Urinary bladder (tissue), 4 donors: Measurements from ENCODE around the gene TBC1D25. TPM values are rescaled to one million over a fixed set of nuclear protein-coding genes. Genes with fewer than 3 reads are reported as not detected.

Experiments
- DNase-seq: peaks from one replicate; pipeline ENCODE4 v3.0.0-alpha.2; 2015; ENCODE audit errors: extremely low spot score
- H3K27ac ChIP-seq: one replicate; pipeline ENCODE4 v1.5.1; 2013; ENCODE audit warnings: low read depth, mild to moderate bottlenecking, moderate library complexity
- H3K36me3 ChIP-seq: one replicate; pipeline ENCODE4 v1.6.1; 2013; ENCODE audit warnings: mild to moderate bottlenecking, moderate library complexity; ENCODE audit not compliant: insufficient read depth
- H3K4me1 ChIP-seq: one replicate; pipeline ENCODE4 v1.6.1; 2013; ENCODE audit warnings: mild to moderate bottlenecking, moderate library complexity; ENCODE audit not compliant: insufficient read depth
- H3K4me3 ChIP-seq: one replicate; pipeline ENCODE4 v1.5.1; 2013; ENCODE audit warnings: low read depth, low read length
- WGBS: extraction: QIAGEN DNeasy Blood & Tissue Kit; methylation state at CpG from one replicate; pipeline ENCODE4 v1.1.7; 2013; 5-methylcytosine and 5-hydroxymethylcytosine counted together
- polyA plus RNA-seq: library from polyadenylated mRNA; stranded (reverse); fragments of 200-250 nt; gene quantifications from one replicate; pipeline ENCODE4 v1.2.3, GENCODE V29; 2013
- total RNA-seq: library from RNA; depleted of rRNA; stranded (reverse); fragments of >200 nt; gene quantifications from one replicate; pipeline ENCODE4 v1.2.3, GENCODE V29; 2014
- donor health status: healthy with polysubstance abuse.
- donor health status: healthy.

Gene TBC1D25
- total and polyA plus RNA-seq, 2 donors: 3.7 to 14.7 TPM

DNA sequence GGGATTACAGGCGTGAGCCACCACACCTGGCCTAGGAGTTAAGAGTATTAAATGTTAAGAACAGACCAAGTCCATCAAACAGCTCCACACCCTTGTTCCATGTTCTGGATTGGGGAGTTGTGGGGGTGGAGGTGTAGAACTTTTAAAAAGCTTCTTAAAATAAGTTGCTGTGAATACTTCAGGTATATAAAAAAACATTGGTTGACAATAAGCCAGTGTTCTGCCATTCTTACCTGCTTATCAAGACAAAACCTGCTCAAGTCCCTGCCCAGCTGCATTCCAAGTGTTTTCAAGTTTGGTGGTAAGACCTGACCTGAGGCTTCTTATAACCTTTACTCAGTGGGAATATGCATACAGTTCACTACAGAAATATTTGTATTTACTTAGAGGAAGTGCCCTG lies 41.1 kb downstream of the TBC1D25 start:
- Histone ChIP-seq H3K36me3 (peaks cover 4% of the 10 kb centered on the region), H3K27ac (no peak overlapping the region), H3K4me1 (no peaks in the 10 kb centered on the region), H3K4me3 (no peak overlapping the region)
- no peak for DNase-seq
- 70% methylated on average over 1 of the region's 1 CpG for WGBS

DNA sequence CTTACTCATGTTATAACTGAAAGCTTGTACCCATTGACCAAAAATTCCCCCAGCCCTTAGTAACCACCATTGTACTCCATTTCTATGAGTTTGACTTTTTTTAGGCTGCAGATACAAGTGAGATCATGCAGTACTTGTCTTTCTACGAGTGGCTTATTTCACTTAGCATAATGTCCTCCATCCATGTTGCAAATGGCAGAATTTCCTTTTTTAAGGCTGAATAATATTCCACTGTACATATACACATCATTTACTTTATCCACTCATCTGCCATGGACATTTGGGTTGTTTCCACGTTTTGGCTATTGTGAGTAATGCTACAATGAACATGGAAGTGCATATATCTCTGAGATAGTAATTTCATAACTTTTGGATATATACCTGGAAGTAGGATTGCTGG lies 45.2 kb downstream of the TBC1D25 start:
- Histone ChIP-seq H3K4me3 (no peak overlapping the region), H3K27ac (no peak overlapping the region), H3K36me3 (no peaks in the 10 kb centered on the region), H3K4me1 (no peaks in the 10 kb centered on the region)
- WGBS: 50% methylated on average over 2 of the region's 2 CpGs
- DNase-seq: no peak

DNA sequence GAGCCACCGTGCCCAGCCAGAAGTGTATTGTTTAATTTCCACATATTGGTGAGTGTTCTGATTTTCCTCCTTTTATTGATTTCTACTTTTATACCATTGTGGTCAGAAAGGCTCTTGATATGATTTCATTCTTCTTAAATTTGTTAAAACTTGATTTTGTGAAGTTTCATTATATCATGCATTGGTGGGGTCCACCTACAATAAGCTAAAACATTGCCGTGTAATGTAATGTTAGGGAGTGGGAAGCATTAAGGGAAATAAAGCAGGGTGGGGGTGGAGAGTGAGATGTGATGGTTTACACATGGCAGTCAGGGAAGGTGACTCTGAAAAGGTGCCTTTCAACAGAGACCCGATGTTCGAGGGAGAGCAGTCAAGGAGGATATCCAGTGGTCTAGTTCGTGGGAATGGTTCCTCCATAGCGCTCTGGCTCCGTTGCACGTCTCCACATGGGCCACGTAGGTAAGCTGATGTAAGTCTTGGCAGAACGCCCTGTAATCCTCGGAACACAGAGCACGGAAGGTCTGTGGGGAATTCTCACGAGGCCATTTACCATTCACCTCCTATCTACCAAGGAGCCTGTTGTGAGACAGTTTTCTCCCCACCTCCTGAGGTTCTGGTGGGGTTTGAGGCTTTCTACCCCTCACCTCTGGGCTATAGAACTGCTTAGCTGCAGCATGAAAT lies 50.1 kb downstream of the TBC1D25 start:
- no peak for DNase-seq
- Histone ChIP-seq H3K4me1 (no peaks in the 10 kb centered on the region), H3K27ac (no peak overlapping the region), H3K4me3 (no peak overlapping the region), H3K36me3 (no peaks in the 10 kb centered on the region)
- 43% methylated on average over 13 of the region's 13 CpGs for whole genome bisulfite sequencing

DNA sequence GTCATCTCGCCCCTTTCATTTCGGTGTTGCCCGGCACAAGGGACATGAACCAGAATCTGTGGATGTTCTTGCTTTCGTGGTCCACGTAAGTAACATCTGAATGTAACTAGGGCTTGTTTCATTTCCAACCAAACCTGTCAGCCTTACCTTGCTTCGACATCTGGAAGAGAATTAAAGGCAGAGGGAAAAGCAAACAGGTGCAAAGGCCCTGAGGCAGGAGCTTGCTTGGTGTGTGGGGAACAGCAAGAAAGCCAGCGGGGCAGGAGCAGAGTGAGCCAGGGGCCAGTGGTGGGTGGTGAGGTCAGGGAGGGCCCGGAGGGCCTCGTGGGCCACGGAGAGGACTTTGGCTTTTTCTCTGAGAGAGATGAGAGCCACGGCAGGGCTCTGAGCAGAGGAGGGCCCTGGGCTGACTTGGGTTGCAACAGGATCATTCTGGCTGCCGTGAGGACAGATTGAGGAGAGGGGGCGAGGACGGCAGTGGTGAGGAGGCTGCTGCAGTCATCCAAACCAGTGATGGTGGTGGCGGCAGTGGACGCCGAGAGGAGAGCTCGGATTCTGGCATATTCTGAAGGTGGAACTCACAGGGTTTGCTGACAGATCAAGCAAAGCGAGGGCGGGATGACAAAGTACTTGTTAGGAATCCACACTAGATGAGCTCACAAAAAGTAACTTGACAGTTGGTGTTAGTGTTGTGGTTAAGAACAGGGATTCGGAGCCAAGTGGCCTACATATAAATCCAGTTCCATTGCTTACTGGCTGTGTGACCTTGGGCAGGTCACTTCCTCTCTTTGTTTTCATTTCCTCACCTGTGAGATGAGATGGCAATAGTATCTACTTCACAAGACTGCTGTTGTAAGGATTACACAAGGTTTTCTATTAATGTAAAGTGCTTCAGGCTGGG lies 50.9 kb downstream of the TBC1D25 start:
- 90% methylated on average over 21 of the region's 21 CpGs for WGBS
- Histone ChIP-seq H3K4me1 (no peaks in the 10 kb centered on the region), H3K27ac (no peak overlapping the region), H3K36me3 (no peaks in the 10 kb centered on the region), H3K4me3 (no peak overlapping the region)
- no peak for DNase-seq

DNA sequence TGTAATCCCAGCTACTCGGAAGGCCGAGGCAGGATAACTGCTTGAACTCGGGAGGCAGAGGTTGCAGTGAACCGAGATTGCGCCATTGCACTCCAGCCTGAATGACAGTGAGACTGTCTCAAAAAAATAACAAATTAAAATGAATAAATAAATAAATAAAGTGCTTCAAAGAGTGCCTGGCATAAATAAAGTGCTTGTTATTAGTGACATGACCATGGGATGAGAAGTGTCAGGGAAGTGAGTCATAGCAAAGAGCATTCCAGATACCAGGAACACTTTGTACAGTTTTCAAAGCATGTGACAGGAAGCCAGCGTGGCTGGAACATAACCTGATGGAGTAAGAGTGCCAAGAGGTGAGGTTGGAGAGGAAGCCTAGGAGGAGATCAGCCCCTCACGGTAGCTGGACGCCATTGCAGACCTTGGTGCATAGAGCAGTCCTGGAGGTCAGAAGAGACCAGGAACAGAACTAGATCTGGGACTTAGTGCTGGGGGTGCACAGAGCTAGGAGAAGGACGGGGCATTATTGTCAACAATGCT lies 51.8 kb downstream of the TBC1D25 start:
- H3K27ac ChIP-seq: no peak overlapping the region
- no peaks in the 10 kb centered on the region for H3K4me1 ChIP-seq
- no peak overlapping the region for H3K4me3 ChIP-seq
- WGBS: 67% methylated on average over 9 of the region's 9 CpGs
- DNase-seq: no peak
- no peaks in the 10 kb centered on the region for H3K36me3 ChIP-seq

DNA sequence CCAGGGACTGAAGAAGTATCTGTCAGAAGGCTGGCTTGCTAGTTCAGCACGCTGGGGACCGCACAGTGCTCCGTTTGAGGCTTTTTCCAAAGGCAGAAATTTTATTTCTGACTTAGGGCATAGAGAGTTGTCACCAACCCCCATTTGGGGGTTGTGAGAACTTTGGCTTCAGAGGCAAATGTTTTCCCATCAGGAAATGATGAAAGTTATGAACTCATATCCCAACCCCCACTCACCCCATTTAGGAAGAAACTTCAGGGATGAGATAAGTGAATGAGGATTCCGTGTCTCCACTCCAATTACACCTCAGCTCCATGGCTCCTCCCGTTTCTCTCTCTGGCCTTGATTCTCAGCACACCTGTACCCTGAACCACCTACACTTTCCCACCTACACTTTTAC lies 53.5 kb downstream of the TBC1D25 start:
- DNase-seq: no peak
- Histone ChIP-seq H3K36me3 (no peaks in the 10 kb centered on the region), H3K4me1 (no peaks in the 10 kb centered on the region), H3K4me3 (no peak overlapping the region), H3K27ac (no peak overlapping the region)
- 80% methylated on average over 5 of the region's 5 CpGs for WGBS

DNA sequence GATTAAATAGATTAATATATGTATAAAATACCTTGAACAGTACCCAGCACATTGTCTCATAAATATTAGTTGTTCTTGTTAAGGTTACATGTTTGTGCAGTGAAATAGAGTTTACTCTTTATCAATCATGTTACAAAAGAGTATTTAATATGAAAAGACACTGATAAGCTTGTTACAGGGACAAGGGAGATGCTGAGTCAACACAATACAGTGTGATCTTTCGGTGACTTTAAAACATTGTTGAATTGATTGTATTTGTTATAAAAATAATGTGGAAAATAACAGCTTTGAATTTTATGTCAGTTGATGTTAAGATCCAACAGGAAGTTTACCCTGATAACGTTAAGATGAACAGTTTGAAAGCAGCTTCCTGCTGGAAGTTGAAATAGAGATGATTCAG lies 56.4 kb downstream of the TBC1D25 start:
- Histone ChIP-seq H3K36me3 (peaks cover 3% of the 10 kb centered on the region), H3K4me1 (no peaks in the 10 kb centered on the region), H3K27ac (no peak overlapping the region), H3K4me3 (no peak overlapping the region)
- WGBS: 42% methylated on average over 2 of the region's 2 CpGs
- no peak for DNase-seq

DNA sequence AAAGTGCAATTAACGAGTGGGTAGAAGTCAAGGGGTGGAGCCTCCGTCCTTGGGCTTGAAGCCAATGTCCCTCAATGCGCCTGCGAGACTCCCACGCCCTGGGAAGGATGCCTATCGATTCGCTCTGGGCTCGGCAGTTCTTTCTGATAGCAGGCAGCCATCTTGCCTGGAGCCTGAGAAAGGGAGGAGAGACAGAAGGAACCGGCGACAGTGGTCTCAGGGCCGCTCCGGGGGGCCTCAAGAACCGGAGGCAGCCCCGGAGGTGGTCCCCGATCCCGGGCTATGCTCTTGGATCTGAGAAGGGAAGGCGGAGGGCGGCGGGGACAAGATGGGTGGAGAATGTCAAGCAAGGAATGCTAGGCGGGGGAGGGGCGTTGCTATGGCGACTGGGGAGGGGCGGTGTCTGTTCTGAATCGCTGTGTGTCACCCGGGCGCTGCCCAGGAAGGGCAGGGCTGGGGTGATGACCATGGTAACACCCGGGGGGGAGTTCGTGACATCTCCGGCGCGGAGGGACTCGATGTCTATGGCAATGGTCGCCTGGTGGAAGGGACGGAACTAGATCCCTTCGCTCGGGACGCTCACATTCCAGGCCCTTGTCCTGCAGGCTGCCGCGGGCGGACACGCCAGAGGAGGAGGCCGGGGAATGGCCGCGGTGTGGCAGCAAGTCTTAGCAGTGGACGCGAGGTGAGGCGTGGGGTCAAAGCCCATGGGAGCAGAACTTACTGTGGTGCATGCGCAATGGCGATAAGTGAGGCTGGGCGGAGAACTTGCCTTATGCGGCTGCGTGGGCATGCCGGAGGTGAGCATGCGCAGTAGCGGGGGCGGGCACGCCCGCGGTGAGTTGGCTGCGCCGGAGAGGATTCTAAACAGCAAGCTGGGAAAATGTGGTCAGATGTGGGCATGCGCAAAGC lies 58.1 kb downstream of the TBC1D25 start, which contains the start of gene WDR13:
WDR13 (plus strand) TSS at position 140 of the 912 bp plus-strand sequence; CDS start at position 645, 505 bp downstream.
- H3K36me3 ChIP-seq: peaks cover 5% of the 10 kb centered on the region
- H3K4me1 ChIP-seq: no peaks in the 10 kb centered on the region
- H3K27ac ChIP-seq: peak within 1 kb of the TSS; percentile 87
- peak within 1 kb of the TSS; percentile 50 for H3K4me3 ChIP-seq
- WGBS: under 1% methylated on average over 62 of the region's 62 CpGs
- DNase-seq: peak; percentile 86

DNA sequence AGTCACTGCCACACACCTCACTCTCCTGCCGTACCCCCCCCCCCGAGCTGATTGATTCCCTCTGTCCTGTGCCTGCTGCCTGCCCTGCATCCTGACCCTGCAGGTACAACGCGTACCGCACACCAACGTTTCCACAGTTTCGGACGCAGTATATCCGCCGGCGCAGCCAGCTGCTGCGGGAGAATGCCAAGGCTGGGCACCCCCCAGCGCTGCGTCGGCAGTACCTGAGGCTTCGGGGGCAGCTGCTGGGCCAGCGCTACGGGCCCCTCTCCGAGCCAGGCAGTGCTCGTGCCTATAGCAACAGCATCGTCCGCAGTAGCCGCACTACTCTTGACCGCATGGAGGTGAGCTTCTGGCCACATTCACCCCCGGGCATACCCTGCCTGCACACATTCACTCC lies 59.1 kb downstream of the TBC1D25 start:
- Histone ChIP-seq H3K4me3 (no peak overlapping the region), H3K36me3 (peaks cover 5% of the 10 kb centered on the region), H3K4me1 (no peaks in the 10 kb centered on the region), H3K27ac (no peak overlapping the region)
- no peak for DNase-seq
- 89% methylated on average over 24 of the region's 25 CpGs for WGBS

DNA sequence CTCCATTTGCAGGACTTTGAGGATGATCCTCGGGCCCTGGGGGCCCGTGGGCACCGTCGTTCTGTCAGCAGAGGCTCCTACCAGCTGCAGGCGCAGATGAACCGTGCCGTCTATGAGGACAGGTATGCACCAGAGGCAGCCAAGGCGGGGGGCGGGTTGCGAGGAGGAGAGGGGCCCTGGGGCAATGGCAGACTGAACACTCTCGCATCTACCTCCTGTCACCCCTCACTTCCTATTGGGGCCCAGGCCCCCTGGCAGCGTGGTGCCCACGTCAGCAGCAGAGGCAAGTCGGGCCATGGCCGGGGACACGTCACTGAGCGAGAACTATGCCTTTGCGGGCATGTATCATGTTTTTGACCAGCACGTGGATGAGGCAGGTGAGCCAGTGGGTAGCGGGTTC lies 59.8 kb downstream of the TBC1D25 start:
- Histone ChIP-seq H3K4me1 (no peaks in the 10 kb centered on the region), H3K4me3 (no peak overlapping the region), H3K36me3 (peaks cover 5% of the 10 kb centered on the region), H3K27ac (no peak overlapping the region)
- WGBS: 94% methylated on average over 20 of the region's 20 CpGs
- DNase-seq: no peak

DNA sequence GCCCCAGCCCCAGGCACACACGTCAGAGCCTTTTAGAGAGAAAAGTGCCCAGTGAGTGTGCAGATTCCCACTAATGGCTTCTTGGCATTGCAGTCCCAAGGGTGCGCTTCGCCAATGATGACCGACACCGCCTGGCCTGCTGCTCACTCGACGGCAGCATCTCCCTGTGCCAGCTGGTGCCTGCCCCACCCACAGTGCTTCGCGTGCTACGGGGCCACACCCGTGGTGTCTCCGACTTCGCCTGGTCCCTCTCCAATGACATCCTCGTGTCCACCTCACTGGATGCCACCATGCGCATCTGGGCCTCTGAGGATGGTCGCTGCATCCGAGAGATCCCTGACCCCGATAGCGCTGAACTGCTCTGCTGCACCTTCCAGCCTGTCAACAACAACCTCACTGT lies 60.7 kb downstream of the TBC1D25 start:
- H3K36me3 ChIP-seq: peaks cover 5% of the 10 kb centered on the region
- 91% methylated on average over 19 of the region's 19 CpGs for WGBS
- no peak overlapping the region for H3K27ac ChIP-seq

DNA sequence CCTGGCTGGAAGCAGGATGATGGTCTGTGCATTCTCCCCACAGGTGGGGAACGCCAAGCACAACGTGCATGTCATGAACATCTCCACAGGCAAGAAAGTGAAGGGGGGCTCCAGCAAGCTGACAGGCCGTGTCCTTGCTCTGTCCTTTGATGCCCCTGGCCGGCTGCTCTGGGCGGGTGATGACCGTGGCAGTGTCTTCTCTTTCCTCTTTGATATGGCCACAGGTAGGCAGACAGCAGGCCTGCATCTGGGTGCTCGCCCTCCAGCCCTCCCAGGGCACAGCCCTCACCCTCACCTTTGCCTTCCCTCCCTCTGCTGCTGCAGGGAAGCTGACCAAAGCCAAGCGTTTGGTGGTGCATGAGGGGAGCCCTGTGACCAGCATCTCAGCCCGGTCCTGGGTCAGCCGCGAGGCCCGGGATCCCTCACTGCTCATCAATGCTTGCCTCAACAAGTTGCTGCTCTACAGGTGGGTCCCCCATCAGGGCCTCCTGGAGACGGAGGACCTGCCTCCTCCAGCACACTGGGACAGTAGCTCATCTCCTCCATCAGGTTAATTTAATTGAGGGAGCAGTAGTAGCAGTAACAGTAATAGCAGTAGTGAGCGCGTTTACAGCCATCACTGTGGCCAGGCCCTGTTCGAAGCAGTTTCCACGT lies 62.4 kb downstream of the TBC1D25 start:
- no peak overlapping the region for H3K27ac ChIP-seq
- no peaks in the 10 kb centered on the region for H3K4me1 ChIP-seq
- H3K36me3 ChIP-seq: peaks cover 5% of the 10 kb centered on the region
- WGBS: 77% methylated on average over 17 of the region's 17 CpGs
- DNase-seq: no peak
- H3K4me3 ChIP-seq: no peak overlapping the region

More for the DNA sequence above, 60.7 kb downstream of the TBC1D25 start:
- DNase-seq: no peak
- Histone ChIP-seq H3K4me1 (no peaks in the 10 kb centered on the region), H3K4me3 (no peak overlapping the region)

DNA sequence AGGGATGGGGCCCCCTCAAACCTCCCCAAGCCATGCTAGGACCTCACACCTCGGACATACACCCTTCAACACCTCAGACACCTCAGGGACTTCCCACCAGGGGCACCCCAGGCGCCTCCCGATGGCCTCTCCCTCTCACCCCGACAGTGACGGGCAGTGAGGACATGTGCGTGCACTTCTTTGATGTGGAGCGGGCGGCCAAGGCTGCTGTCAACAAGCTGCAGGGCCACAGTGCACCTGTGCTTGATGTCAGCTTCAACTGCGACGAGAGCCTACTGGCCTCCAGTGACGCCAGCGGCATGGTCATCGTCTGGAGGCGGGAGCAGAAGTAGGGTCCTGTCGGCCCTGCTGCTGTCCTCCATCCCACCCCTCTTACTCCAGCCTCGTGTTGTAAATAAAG lies 65.2 kb downstream of the TBC1D25 start:
- Histone ChIP-seq H3K27ac (no peak overlapping the region), H3K4me3 (no peak overlapping the region), H3K36me3 (peaks cover 5% of the 10 kb centered on the region), H3K4me1 (no peaks in the 10 kb centered on the region)
- no peak for DNase-seq
- 94% methylated on average over 16 of the region's 16 CpGs for WGBS
